NB4 (cell line): ENCODE results near the gene MROH2A.
A peak's percentile ranks its signal among the peaks of the same experiment; 100 is the strongest.

Experiments
- DNase-seq: peaks from one replicate; pipeline ENCODE4 v3.0.0; 2010; ENCODE audit warnings: low read depth
- H3K4me3 ChIP-seq: one replicate; pipeline ENCODE4 v1.5.1; 2011; ENCODE audit warnings: mild to moderate bottlenecking, low read depth, low read length, moderate library complexity
- CTCF ChIP-seq: IDR thresholded peaks from one replicate; pipeline ENCODE4 v1.5.1; 2012; ENCODE audit warnings: low read depth, low read length
- MAX ChIP-seq: IDR thresholded peaks from 2 replicates; pipeline ENCODE4 v1.6.1; 2011; ENCODE audit warnings: low read depth, low read length
- MYC ChIP-seq: IDR thresholded peaks from 2 replicates; pipeline ENCODE4 v1.6.1; 2011; ENCODE audit warnings: low read depth, low read length
- POLR2A ChIP-seq: IDR thresholded peaks from 2 replicates; pipeline ENCODE4 v1.6.1; 2011; ENCODE audit warnings: mild to moderate bottlenecking; ENCODE audit not compliant: insufficient read length; ENCODE audit errors: extremely low read depth

Gene MROH2A

GRCh38 chr2:233798335-233799086 lies 20.4 kb downstream of the MROH2A start:
- no peak overlapping the region for H3K4me3 ChIP-seq
- TF ChIP-seq MAX (no peak), CTCF (no peak), POLR2A (no peak), MYC (no peak)
- DNase-seq = no peak

- TF ChIP-seq CTCF (no peak), MAX (no peak), POLR2A (no peak), MYC (no peak)
- no peak for DNase-seq
These were observed 21.0 kb downstream of the MROH2A start for GRCh38 chr2:233799087-233799665.

GRCh38 chr2:233799716-233800115 lies 21.6 kb downstream of the MROH2A start:
- TF ChIP-seq POLR2A = no peak
- DNase-seq = no peak

More at GRCh38 chr2:233799087-233799665, 21.0 kb downstream of the MROH2A start:
- no peak overlapping the region for H3K4me3 ChIP-seq

GRCh38 chr2:233800208-233800607 lies 22.1 kb downstream of the MROH2A start:
- no peak overlapping the region for H3K4me3 ChIP-seq
- TF ChIP-seq MAX (no peak), MYC (no peak), CTCF (no peak), POLR2A (no peak)
- DNase-seq = no peak

More at GRCh38 chr2:233799716-233800115, 21.6 kb downstream of the MROH2A start:
- H3K4me3 ChIP-seq = no peak overlapping the region

GRCh38 chr2:233801357-233802131 lies 23.4 kb downstream of the MROH2A start:
- DNase-seq = peak; percentile 24
- TF ChIP-seq MAX (no peak), CTCF (no peak), MYC (no peak), POLR2A (no peak)
- no peak overlapping the region for H3K4me3 ChIP-seq

- DNase-seq = no peak
- TF ChIP-seq POLR2A (no peak), CTCF (no peak), MAX (no peak), MYC (no peak)
- H3K4me3 ChIP-seq = no peak overlapping the region
These were observed 24.1 kb downstream of the MROH2A start for GRCh38 chr2:233802132-233802815.
